Adrenal gland (tissue), 5 donors: ENCODE measurements around the gene PDE10A.
"Not testable (repeated sequence)": the region's sequence is repeated elsewhere in the genome, so short reads cannot be mapped to it uniquely, and the experiment has no call there.

Experiments used
- CTCF ChIP-seq, 6 experiments: fragments of 450-650 bp in 4 of 6; fragments of 200-600 bp in 2 of 6; sonication (generic) in 1 of 6; IDR thresholded peaks; 1 replicate in 5 of 6; 2 replicates in 1 of 6; pipeline versions ENCODE4 v1.5.1 to v1.8.0; 2016 to 2021; ENCODE audit warnings: antibody characterized with exemption in 6 of 6, mild to moderate bottlenecking in 2 of 6, moderate library complexity in 1 of 6
- POLR2A ChIP-seq, 2 donors: fragments of 450-650 bp; IDR thresholded peaks; one replicate each; pipeline ENCODE4 v1.6.1; 2017; ENCODE audit warnings: antibody characterized with exemption in 2 of 2, mild to moderate bottlenecking in 2 of 2, moderate library complexity in 1 of 2
- donor health status: DM: no; HTN: no; CAD: no.

- not testable (repeated sequence) for TF ChIP-seq CTCF, POLR2A (IDR thresholded peaks at IDR 0.05)
These were observed 108.4 kb downstream of the PDE10A start for GRCh38 chr6:165554644-165555043.
